Measurements from ENCODE around the gene TREML4.

TREML4 gene

GRCh38 chr6:41284726-41285125 is 56.6 kb downstream of the TREML4 start:
- no peak for DNase-seq (ENCODE audit: low read depth in 1 of 2, low spot score in 1 of 2)

DNA sequence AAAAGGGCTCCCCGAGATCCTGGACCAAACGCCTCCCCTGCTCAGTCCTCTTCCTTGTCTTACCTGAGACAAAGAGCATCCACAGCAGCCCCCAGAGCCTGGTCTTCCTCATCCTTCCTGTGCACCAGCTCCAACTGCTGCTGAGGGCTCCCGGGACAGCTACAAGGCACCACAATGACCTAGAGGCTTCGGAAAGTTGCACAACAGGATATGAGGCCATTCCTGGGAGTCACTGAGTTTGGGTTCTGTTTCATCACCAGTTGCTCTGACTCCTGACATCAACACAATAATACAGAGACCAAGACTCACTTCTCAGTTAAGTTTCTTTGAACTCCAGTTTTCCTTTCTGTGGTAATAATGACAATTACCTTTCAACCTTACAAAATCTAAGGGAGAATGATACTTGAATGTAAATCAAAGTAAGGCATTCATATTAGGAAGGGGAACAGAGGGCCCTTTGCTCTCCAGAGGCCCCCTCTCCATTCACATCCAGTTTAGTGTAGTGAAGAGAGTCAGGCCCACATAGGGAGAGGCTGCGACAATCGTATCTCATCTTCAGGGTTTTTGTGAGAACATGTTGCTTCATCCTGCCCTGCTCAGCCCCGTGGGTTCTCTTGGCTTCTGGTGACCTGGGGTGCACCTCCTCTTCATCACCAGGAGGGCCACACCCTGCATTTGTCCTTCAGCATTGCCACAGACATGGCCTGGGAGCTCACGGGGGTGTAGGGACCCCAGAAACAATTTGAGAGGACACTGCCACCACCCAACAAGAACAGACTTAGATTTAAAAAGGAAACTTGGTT is 58.6 kb downstream of the TREML4 start, which contains the start of gene TREM1:
TSS of gene TREM1 (minus strand) at position 139 of the 803 bp plus-strand sequence. CDS start at position 112, 27 bp downstream.
- DNase-seq (ENCODE audit: low read depth in 1 of 2, low spot score in 1 of 2) = no peak

DNA sequence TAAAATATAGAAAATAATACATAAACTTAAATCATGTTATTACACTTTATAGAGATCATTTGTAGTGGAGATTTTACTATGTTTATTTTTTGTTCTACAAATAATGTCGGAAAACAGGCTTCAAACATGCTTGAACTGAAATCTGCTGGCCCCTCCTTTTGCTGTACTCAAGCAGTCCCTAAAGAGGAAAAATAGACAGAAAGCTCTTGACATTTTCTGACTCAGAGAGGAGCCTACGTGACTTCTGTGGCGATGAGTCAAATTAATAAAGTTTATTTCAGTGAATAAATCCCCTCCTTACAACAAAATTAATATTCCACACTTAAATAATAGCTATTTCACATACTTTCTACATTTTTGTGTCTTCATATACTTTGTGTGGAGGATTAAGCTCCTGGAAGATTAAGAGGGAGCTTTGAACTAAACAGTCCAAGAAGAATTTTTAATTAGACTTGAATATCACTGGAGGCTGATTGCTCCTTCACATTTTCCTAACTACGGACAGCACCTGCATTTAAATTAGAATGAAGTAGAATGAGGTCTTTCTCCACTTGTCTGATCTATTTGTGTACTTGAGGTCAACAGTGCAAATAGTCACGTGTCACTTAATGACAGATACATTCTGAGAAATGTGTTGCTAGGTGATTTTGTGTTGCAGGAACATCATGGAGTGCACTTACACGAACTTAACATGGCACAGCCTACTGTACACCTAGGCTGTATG is 60.0 kb downstream of the TREML4 start:
- DNase-seq (ENCODE audit: low read depth in 1 of 2, low spot score in 1 of 2) = no peak
